SK-N-MC (cell line): ENCODE data around the gene RNPS1.

Experiments
- EZH2 ChIP-seq: fragments of 200-600 bp; sonication (generic); IDR thresholded peaks from one replicate; pipeline ENCODE4 v1.6.1; 2017; ENCODE audit warnings: antibody characterized with exemption
- POLR2AphosphoS5 ChIP-seq: IDR thresholded peaks from 2 replicates; pipeline ENCODE4 v1.6.1; 2012; ENCODE audit warnings: mild to moderate bottlenecking, low read depth, low read length, borderline replicate concordance

- TF ChIP-seq EZH2 (no peak), POLR2AphosphoS5 (no peak)
Measured at GRCh38 chr16:2286550-2286949, 18.6 kb upstream of the RNPS1 start.
